Esophagus muscularis mucosa (tissue), 4 donors: ENCODE results near the gene MGAT5B. TPM values are rescaled to one million over a fixed set of nuclear protein-coding genes. Genes with fewer than 3 reads are reported as not detected.

Experiments used
- DNase-seq: peaks from one replicate; pipeline ENCODE4 v3.0.0-alpha.2; 2017; ENCODE audit errors: extremely low spot score
- H3K27ac ChIP-seq, 4 donors: fragments of 200-600 bp; sonication (generic); replicated peaks in 1 of 4; 1 replicate in 3 of 4; 2 replicates in 1 of 4; pipeline ENCODE4 v1.5.1; 2016 to 2019; ENCODE audit warnings: mild to moderate bottlenecking in 1 of 4
- H3K27me3 ChIP-seq, 4 donors: fragments of 200-600 bp; sonication (generic); one replicate each; pipeline versions ENCODE4 v1.5.1 to v1.6.0; 2016 to 2019
- H3K36me3 ChIP-seq, 4 donors: fragments of 200-600 bp; sonication (generic); one replicate each; pipeline ENCODE4 v1.5.1; 2016 to 2019
- H3K4me1 ChIP-seq, 4 donors: fragments of 200-600 bp; sonication (generic); one replicate each; pipeline ENCODE4 v1.5.1; 2016 to 2019
- H3K4me3 ChIP-seq, 4 donors: fragments of 200-600 bp; sonication (generic); 1 replicate in 2 of 4; 2 replicates in 2 of 4; pipeline ENCODE4 v1.5.1; 2016 to 2019; ENCODE audit warnings: mild to moderate bottlenecking in 4 of 4, moderate library complexity in 1 of 4
- H3K9me3 ChIP-seq, 4 donors: fragments of 200-600 bp; sonication (generic); 1 replicate in 3 of 4; 2 replicates in 1 of 4; pipeline ENCODE4 v1.5.1; 2016 to 2019
- CTCF ChIP-seq, 3 experiments: fragments of 200-600 bp in 2 of 3; fragments of 450-650 bp in 1 of 3; sonication (generic) in 2 of 3; IDR thresholded peaks; one replicate each; pipeline ENCODE4 v1.5.1; 2017 to 2019; ENCODE audit warnings: antibody characterized with exemption in 3 of 3, mild to moderate bottlenecking in 2 of 3, moderate library complexity in 1 of 3
- EP300 ChIP-seq: sonication (generic); formaldehyde crosslinking; IDR thresholded peaks from one replicate; pipeline ENCODE4 v1.6.1; 2017; ENCODE audit warnings: antibody characterized with exemption
- POLR2A ChIP-seq: fragments of 450-650 bp; IDR thresholded peaks from one replicate; pipeline ENCODE4 v1.6.1; 2017; ENCODE audit warnings: antibody characterized with exemption, moderate library complexity, mild to moderate bottlenecking, low read depth
- POLR2AphosphoS5 ChIP-seq, 2 donors: sonication (generic); formaldehyde crosslinking; IDR thresholded peaks; one replicate each; pipeline ENCODE4 v1.6.1; 2017; ENCODE audit warnings: antibody characterized with exemption in 2 of 2
- WGBS: methylation state at CpG from one replicate; pipeline ENCODE4 v1.1.5; 2018; 5-methylcytosine and 5-hydroxymethylcytosine counted together
- intact Hi-C: fragments of 100-400 bp; cut with DNase I; formaldehyde crosslinking; loops from one replicate; pipeline ENCODE4 v1.15.1; 2023
- total RNA-seq, 4 donors: library from RNA; depleted of rRNA; stranded (reverse); fragments of >200 nt; gene quantifications; one replicate each; pipeline versions ENCODE4 v1.1.0 to v1.2.1, GENCODE V29; 2016

Gene MGAT5B
- total RNA-seq, 4 donors from 2014 or later = under 0.01 to 1.7 (median 0.43) TPM

GRCh38 chr17:76924345-76925342 lies 56.4 kb downstream of the MGAT5B start:
- peaks cover 0 to 10% (median 8%) of the 10 kb centered on the region in 4 donors for H3K4me1 ChIP-seq
- DNase-seq = no peak
- peaks cover 0 to 41% (median 4%) of the 10 kb centered on the region in 4 donors for H3K27me3 ChIP-seq
- no peaks in the 10 kb centered on the region for H3K9me3 ChIP-seq
- no peak for TF ChIP-seq POLR2AphosphoS5 (IDR thresholded peaks at IDR 0.05)
- no peak overlapping the region for H3K27ac ChIP-seq
- no peaks in the 10 kb centered on the region for H3K36me3 ChIP-seq
- intact Hi-C loops = no loop called here
- 83% methylated on average over 17 of the region's 32 CpGs for WGBS
- no peak overlapping the region for H3K4me3 ChIP-seq

DNA sequence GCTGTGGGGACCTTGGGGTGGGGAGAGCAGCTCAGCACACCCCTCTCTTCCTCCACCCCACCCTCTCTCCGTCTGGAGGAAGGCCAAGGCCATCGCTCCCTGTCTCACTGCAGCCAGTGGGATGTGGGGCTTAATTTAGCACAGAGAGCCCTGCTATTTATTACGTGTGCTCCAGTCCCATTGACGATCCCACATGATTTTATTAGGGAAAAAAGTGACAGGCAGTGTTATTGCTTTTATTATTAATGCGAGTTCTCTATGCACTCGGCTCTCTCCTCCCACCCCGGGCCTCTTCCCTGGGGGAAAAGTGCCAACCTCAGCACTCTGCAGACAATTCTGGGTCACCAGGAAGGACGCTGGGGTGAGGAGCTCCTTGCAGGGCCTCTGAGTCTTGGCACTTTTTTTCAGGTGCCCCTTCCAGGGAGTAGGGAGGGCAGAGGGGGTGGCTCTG lies 57.3 kb downstream of the MGAT5B start:
- peaks cover 0 to 10% (median 8%) of the 10 kb centered on the region in 4 donors for H3K4me1 ChIP-seq
- TF ChIP-seq EP300 = no peak
- TF ChIP-seq POLR2A = no peak
- TF ChIP-seq CTCF (IDR thresholded peaks at IDR 0.05) = no peak
- TF ChIP-seq POLR2AphosphoS5 (IDR thresholded peaks at IDR 0.05) = no peak
- H3K9me3 ChIP-seq = no peaks in the 10 kb centered on the region
- peaks cover 0 to 34% (median 4%) of the 10 kb centered on the region in 4 donors for H3K27me3 ChIP-seq
- no peak for DNase-seq
- intact Hi-C loops = no loop called here
- H3K36me3 ChIP-seq = no peaks in the 10 kb centered on the region
- no peak overlapping the region for H3K27ac ChIP-seq
- no peak overlapping the region for H3K4me3 ChIP-seq
- 6% methylated on average over 8 of the region's 8 CpGs for WGBS

GRCh38 chr17:76926237-76926866 lies 58.1 kb downstream of the MGAT5B start:
- intact Hi-C loops = no loop called here
- TF ChIP-seq EP300 (no peak), POLR2A (no peak), POLR2AphosphoS5 (IDR thresholded peaks at IDR 0.05) (no peak), CTCF (IDR thresholded peaks at IDR 0.05) (no peak)

DNA sequence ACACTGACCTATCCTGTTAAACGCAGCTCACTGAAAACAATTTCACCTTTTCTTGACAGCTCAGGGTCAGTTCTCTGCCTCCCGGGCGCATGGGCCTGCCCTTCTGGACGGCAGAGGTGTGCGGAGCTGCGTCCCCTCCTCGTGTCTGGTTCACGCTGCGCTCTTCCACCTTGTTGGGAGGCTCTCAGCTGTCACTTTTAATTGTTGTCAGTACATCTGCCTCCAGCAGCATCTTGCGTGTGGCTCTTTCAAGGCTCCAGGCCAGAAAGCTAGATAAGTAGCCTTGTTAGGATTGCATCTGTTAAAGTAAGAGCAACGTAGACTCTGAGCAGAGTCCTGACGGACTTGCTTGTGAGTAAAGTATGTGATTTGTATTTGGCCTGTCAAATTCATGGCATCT lies 59.4 kb downstream of the MGAT5B start:
- intact Hi-C loops = no loop called here

More at GRCh38 chr17:76926237-76926866, 58.1 kb downstream of the MGAT5B start:
- H3K36me3 ChIP-seq = no peaks in the 10 kb centered on the region
- no peak for DNase-seq
- H3K27me3 ChIP-seq = peaks cover 0 to 25% (median 4%) of the 10 kb centered on the region in 4 donors
- peaks cover 0 to 10% (median 8%) of the 10 kb centered on the region in 4 donors for H3K4me1 ChIP-seq
- H3K9me3 ChIP-seq = no peaks in the 10 kb centered on the region
- no peak overlapping the region for H3K27ac ChIP-seq
- 84% methylated on average over 17 of the region's 17 CpGs for WGBS
- no peak overlapping the region for H3K4me3 ChIP-seq

More for the DNA sequence above, 59.4 kb downstream of the MGAT5B start:
- Histone ChIP-seq H3K27me3 (peaks cover 0 to 18% (median 0%) of the 10 kb centered on the region in 4 donors), H3K4me1 (peaks cover 0 to 12% (median 8%) of the 10 kb centered on the region in 4 donors), H3K9me3 (no peaks in the 10 kb centered on the region), H3K4me3 (no peak overlapping the region), H3K36me3 (no peaks in the 10 kb centered on the region), H3K27ac (no peak overlapping the region)
- no peak for DNase-seq
- TF ChIP-seq EP300 = no peak
- TF ChIP-seq POLR2A = no peak
- TF ChIP-seq CTCF (IDR thresholded peaks at IDR 0.05) = no peak
- no peak for TF ChIP-seq POLR2AphosphoS5 (IDR thresholded peaks at IDR 0.05)
- WGBS = 86% methylated on average over 12 of the region's 12 CpGs
